ENCODE measurements around the gene TYW3.

TYW3 gene

GRCh38 chr1:74791491-74791890 lies 58.5 kb downstream of the TYW3 start:
- DNase-seq, result no peak

DNA sequence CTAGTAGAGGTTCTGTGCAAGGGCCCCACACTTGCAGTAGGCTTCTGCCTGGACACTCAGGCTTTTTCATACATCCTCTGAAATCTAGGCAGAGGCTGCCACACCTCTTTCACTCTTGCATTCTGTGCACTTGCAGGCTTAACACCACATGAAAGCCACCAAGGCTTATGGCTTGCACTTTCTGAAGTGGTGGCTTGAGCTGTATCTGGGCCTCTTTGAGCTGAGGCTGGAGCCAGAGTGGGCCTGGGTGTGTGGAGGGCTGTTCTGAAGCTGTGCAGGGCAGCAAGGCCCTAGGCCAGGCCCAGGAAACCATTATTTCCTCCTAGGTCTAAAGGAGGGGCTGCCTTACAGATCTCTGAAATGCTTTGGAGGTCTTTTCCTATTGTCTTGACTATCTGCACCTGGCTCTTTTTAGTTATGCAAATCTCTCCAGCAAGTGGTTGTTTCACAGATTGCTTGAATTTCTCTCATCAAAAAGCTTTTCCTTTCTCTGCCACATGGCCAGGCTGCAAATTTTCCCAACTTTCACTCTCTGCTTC lies 66.2 kb downstream of the TYW3 start:
- DNase-seq, result no peak

- DNase-seq, result no peak
These were observed 78.7 kb downstream of the TYW3 start for GRCh38 chr1:74811436-74812179.

- no peak for DNase-seq
These were observed 79.2 kb downstream of the TYW3 start for GRCh38 chr1:74812180-74812541.
